Stromal cell of bone marrow (primary cell): ENCODE data around the gene XAF1.
"Not testable (repeated sequence)": the region's sequence is repeated elsewhere in the genome, so short reads cannot be mapped to it uniquely, and the experiment has no call there.

Experiments used
- DNase-seq: peaks from one replicate; pipeline ENCODE4 v3.0.0-alpha.2; 2012; ENCODE audit warnings: low read depth

The XAF1 gene

DNA sequence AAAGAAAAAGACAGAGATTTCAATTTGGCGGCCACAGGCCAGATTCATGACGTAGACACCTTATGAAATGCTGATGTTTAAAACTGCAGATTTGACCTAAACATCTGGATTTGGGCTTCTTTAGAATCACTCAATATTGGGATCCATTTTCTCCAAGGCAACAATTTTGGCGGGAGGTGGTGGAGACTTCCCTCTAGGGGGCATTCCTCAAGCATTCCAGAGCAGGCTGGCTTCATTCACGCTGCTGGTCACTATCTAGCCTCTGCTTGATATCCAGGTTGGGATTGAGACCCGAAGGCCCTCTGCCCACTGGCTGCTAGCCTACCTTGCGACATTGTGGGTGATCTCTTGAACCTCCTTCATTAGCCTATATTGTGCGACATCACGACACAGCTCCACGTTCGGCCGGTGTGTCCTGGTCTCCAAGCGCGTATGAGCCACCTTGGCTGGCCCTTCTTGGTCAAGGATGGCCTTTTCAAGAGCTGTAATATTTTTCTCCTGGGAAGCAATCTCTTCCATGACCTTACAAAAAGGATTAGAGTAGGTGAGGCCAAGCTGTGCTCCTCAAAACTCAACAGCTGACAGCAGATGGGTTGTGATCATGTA, 44.7 kb downstream of the XAF1 start:
- no peak for DNase-seq

- DNase-seq, result no peak
Observed at GRCh38 chr17:6811510-6811909, 55.7 kb downstream of the XAF1 start.

DNA sequence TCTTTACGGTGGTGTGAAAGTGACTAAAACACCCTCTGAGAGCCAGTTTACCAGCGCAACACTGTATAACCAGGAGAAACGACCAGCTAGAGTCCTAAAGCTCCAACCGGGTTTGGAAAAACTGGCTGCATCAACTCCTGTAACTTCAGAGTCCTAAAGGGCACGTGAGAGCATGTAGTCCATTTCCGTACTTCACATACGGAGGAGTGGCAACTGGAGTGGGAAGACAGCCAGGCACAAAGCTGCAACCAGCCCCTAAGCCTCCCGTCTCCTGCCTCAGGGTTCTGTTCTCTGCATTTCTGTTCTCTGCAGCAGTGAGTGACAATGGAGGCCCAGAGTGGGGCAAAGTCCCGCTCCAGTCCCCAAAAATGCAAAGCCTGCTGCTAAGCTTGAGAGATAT, 56.4 kb downstream of the XAF1 start:
- no peak for DNase-seq

DNA sequence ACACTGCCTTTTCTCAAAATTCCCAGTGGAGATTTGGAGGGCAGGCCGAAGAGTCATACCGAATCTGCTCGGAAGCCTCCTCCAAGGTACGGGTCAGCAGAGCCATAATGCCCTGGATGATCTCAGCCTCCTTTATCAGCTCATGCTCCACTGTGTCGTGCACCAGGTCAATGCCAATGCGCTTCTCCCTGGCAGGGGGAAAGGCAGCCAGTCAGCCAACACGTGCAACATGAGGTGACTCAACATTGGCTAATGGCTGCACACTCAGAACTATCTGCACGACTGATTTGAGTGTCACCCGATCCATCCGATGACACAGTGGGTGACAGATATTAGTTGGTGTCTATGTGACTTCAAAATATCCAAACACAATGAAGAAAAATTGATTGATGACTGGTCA, 59.9 kb downstream of the XAF1 start:
- no peak for DNase-seq

- DNase-seq, result not testable (repeated sequence)
Observed at GRCh38 chr17:6816368-6816767, 60.5 kb downstream of the XAF1 start.

DNA sequence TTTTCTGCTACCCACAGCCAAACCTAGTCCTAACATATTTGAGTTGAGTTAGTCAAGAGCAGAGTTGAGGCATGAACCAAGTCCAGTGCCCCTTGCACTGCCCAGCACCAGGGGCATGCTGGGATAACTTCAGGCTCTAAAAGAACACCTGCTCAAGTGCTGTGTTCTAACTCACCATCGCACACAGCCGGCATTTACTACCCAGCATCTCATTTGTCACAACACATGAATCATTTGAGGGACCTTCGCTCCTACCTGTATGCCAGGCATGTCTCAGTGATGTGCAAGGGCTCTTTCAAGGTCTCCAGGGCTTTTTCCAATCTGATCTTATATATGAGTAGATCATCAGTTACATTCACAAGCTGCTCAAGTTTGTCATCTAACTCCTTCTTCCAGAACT, 63.1 kb downstream of the XAF1 start:
- no peak for DNase-seq

GRCh38 chr17:6823011-6823442, 67.2 kb downstream of the XAF1 start:
- peak; percentile 58 for DNase-seq
